Measurements from ENCODE around the gene CALU. TPM values are rescaled to one million over a fixed set of nuclear protein-coding genes. Genes with fewer than 3 reads are reported as not detected.

The CALU gene
- total RNA-seq, 1 experiment from 2014 or later, result 147 TPM

- no peak overlapping the region for H3K4me3 Mint-ChIP-seq (ENCODE audit: unreplicated experiment)
- no TSS peak for BruUV-seq (replicated peaks)
- H3K36me3 Mint-ChIP-seq (ENCODE audit: insufficient read depth, unreplicated experiment), result peaks cover 88% of the 10 kb centered on the region
- ChIA-PET POLR2A (interaction anchor here (0.6 to 1.3 kb wide), 2 partner anchors 9 to 12 kb away, joined by 3 read pairs; no protein-coding TSS in a partner anchor), CTCF (interaction anchor here (0.7 to 1.3 kb wide), 2 partner anchors 22 to 44 kb away, joined by 4 to 5 read pairs; no protein-coding TSS in a partner anchor)
- no peaks in the 10 kb centered on the region for H3K9me3 Mint-ChIP-seq (ENCODE audit: unreplicated experiment)
- intact Hi-C loops (cut with micrococcal nuclease), result no loop called here
- no peaks in the 10 kb centered on the region for H3K27me3 Mint-ChIP-seq (ENCODE audit: insufficient read depth, unreplicated experiment)
- TF ChIP-seq, protein P1, sequence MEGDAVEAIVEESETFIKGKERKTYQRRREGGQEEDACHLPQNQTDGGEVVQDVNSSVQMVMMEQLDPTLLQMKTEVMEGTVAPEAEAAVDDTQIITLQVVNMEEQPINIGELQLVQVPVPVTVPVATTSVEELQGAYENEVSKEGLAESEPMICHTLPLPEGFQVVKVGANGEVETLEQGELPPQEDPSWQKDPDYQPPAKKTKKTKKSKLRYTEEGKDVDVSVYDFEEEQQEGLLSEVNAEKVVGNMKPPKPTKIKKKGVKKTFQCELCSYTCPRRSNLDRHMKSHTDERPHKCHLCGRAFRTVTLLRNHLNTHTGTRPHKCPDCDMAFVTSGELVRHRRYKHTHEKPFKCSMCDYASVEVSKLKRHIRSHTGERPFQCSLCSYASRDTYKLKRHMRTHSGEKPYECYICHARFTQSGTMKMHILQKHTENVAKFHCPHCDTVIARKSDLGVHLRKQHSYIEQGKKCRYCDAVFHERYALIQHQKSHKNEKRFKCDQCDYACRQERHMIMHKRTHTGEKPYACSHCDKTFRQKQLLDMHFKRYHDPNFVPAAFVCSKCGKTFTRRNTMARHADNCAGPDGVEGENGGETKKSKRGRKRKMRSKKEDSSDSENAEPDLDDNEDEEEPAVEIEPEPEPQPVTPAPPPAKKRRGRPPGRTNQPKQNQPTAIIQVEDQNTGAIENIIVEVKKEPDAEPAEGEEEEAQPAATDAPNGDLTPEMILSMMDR (IDR thresholded peaks at IDR 0.05; ENCODE audit: unreplicated experiment), result no peak
- DNase-seq (ENCODE audit: unreplicated experiment), result no peak
- H3K27ac Mint-ChIP-seq (ENCODE audit: low read depth, unreplicated experiment), result no peak overlapping the region
- H3K4me1 Mint-ChIP-seq (ENCODE audit: insufficient read depth, unreplicated experiment), result no peaks in the 10 kb centered on the region
Observed at GRCh38 chr7:128770233-128770632, 31.1 kb downstream of the CALU start.

- Mint-ChIP-seq H3K4me1 (ENCODE audit: insufficient read depth, unreplicated experiment) (no peaks in the 10 kb centered on the region), H3K36me3 (ENCODE audit: insufficient read depth, unreplicated experiment) (peaks cover 58% of the 10 kb centered on the region), H3K9me3 (ENCODE audit: unreplicated experiment) (peaks cover 11% of the 10 kb centered on the region), H3K27me3 (ENCODE audit: insufficient read depth, unreplicated experiment) (no peaks in the 10 kb centered on the region), H3K27ac (ENCODE audit: low read depth, unreplicated experiment) (no peak overlapping the region), H3K4me3 (ENCODE audit: unreplicated experiment) (no peak overlapping the region)
- TF ChIP-seq, protein P1 (IDR thresholded peaks at IDR 0.05; ENCODE audit: unreplicated experiment), result no peak
- no peak for DNase-seq (ENCODE audit: unreplicated experiment)
- CTCF ChIA-PET, result interaction anchor here (0.7 kb wide), 1 partner anchor 39 kb away, joined by 4 read pairs; no protein-coding TSS in a partner anchor
- BruUV-seq (replicated peaks), result no TSS peak
- intact Hi-C loops (cut with micrococcal nuclease), result no loop called here
- POLR2A ChIA-PET, result interaction anchor here (1.5 kb wide), 1 partner anchor 89 kb away, joined by 4 read pairs; the partner anchor contains the start of gene ATP6V1F
Observed at GRCh38 chr7:128773604-128774003, 34.4 kb downstream of the CALU start.

GRCh38 chr7:128774029-128774689, 35.0 kb downstream of the CALU start:
- H3K4me3 Mint-ChIP-seq (ENCODE audit: unreplicated experiment), result no peak overlapping the region
- no peak for DNase-seq (ENCODE audit: unreplicated experiment)
- ChIA-PET POLR2A (interaction anchor here (0.6 to 1.5 kb wide), 2 partner anchors 89 kb away, joined by 4 to 5 read pairs; partner anchors contain the start of gene ATP6V1F), CTCF (interaction anchor here (0.7 kb wide), 1 partner anchor 40 kb away, joined by 4 read pairs; no protein-coding TSS in a partner anchor)
- H3K36me3 Mint-ChIP-seq (ENCODE audit: insufficient read depth, unreplicated experiment), result peaks cover 56% of the 10 kb centered on the region
- TF ChIP-seq, protein P1 (IDR thresholded peaks at IDR 0.05; ENCODE audit: unreplicated experiment), result no peak
- peaks cover 11% of the 10 kb centered on the region for H3K9me3 Mint-ChIP-seq (ENCODE audit: unreplicated experiment)
- intact Hi-C loops (cut with micrococcal nuclease), result no loop called here
- H3K27ac Mint-ChIP-seq (ENCODE audit: low read depth, unreplicated experiment), result no peak overlapping the region
- BruUV-seq (replicated peaks), result no TSS peak
- no peaks in the 10 kb centered on the region for H3K27me3 Mint-ChIP-seq (ENCODE audit: insufficient read depth, unreplicated experiment)
- no peaks in the 10 kb centered on the region for H3K4me1 Mint-ChIP-seq (ENCODE audit: insufficient read depth, unreplicated experiment)

DNA sequence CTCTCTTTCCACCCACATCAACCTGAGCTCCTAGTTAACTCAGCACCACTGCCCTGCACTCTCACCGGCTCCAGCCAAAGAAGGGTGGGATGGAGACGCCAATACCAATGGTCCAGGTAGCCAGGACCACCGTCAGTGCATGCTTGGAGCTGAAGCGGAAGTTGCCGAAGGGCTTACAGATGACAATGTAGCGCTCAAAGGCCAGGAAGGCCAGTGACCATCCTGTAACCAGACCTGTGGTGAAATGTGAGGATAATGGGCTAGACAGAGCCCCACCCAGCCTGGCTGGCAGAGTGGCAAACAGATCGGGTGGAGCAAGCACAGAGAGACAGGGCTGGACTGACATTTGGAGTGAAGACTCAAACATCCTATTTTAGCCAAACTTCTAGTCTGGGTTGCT, 35.8 kb downstream of the CALU start:
- ChIA-PET POLR2A (interaction anchor here (0.6 kb wide), 1 partner anchor 88 kb away, joined by 5 read pairs; the partner anchor contains the start of gene ATP6V1F), CTCF (no interaction called here)
- H3K27me3 Mint-ChIP-seq (ENCODE audit: insufficient read depth, unreplicated experiment), result no peaks in the 10 kb centered on the region
- BruUV-seq (replicated peaks), result no TSS peak
- TF ChIP-seq, protein P1 (IDR thresholded peaks at IDR 0.05; ENCODE audit: unreplicated experiment), result no peak
- H3K9me3 Mint-ChIP-seq (ENCODE audit: unreplicated experiment), result peaks cover 11% of the 10 kb centered on the region
- H3K27ac Mint-ChIP-seq (ENCODE audit: low read depth, unreplicated experiment), result no peak overlapping the region
- no peak overlapping the region for H3K4me3 Mint-ChIP-seq (ENCODE audit: unreplicated experiment)
- DNase-seq (ENCODE audit: unreplicated experiment), result no peak
- no peaks in the 10 kb centered on the region for H3K4me1 Mint-ChIP-seq (ENCODE audit: insufficient read depth, unreplicated experiment)
- peaks cover 48% of the 10 kb centered on the region for H3K36me3 Mint-ChIP-seq (ENCODE audit: insufficient read depth, unreplicated experiment)
- intact Hi-C loops (cut with micrococcal nuclease), result no loop called here

Data from MCF 10A (cell line).